Urothelium cell line (cell line): ENCODE measurements around the gene PDE9A.

Experiments used
- DNase-seq: peaks from one replicate; pipeline ENCODE4 v3.0.0; 2011; ENCODE audit warnings: low spot score, mixed read lengths
- FAIRE-seq: peaks from 2 replicates; lab custom pipeline; 2011; peaks lifted over from hg19 to GRCh38; lab: Jason Lieb, UNC

PDE9A gene

GRCh38 chr21:42766739-42767560 is 113.5 kb downstream of the PDE9A start:
- DNase-seq: no peak
- FAIRE-seq: no peak

- FAIRE-seq (no peak), DNase-seq (no peak)
Measured at GRCh38 chr21:42767561-42767835, 114.1 kb downstream of the PDE9A start.

- DNase-seq (no peak), FAIRE-seq (no peak)
Measured at GRCh38 chr21:42768324-42769121, 115.1 kb downstream of the PDE9A start.

- FAIRE-seq: peak; percentile 97
- DNase-seq: no peak
Measured at GRCh38 chr21:42769183-42769819, 115.9 kb downstream of the PDE9A start.

- no peak for DNase-seq
- FAIRE-seq: no peak
Measured at GRCh38 chr21:42769820-42770716, 116.6 kb downstream of the PDE9A start.

- DNase-seq (no peak), FAIRE-seq (no peak)
Measured at GRCh38 chr21:42770717-42771502, 117.5 kb downstream of the PDE9A start.

- DNase-seq (no peak), FAIRE-seq (no peak)
Measured at GRCh38 chr21:42771503-42771805, 118.0 kb downstream of the PDE9A start.

GRCh38 chr21:42775123-42775522 is 121.7 kb downstream of the PDE9A start:
- DNase-seq (no peak), FAIRE-seq (no peak)

- DNase-seq: no peak
- FAIRE-seq: no peak
Measured at GRCh38 chr21:42775891-42776290, 122.5 kb downstream of the PDE9A start.

- no peak for FAIRE-seq
Measured at GRCh38 chr21:42777064-42777756, 123.8 kb downstream of the PDE9A start.

GRCh38 chr21:42777757-42778344 is 124.4 kb downstream of the PDE9A start:
- FAIRE-seq (no peak), DNase-seq (no peak)

More at GRCh38 chr21:42777064-42777756, 123.8 kb downstream of the PDE9A start:
- no peak for DNase-seq

GRCh38 chr21:42779431-42779861 is 126.0 kb downstream of the PDE9A start:
- no peak for DNase-seq
- no peak for FAIRE-seq

- FAIRE-seq (no peak), DNase-seq (no peak)
Measured at GRCh38 chr21:42780617-42781016, 127.2 kb downstream of the PDE9A start.

GRCh38 chr21:42781150-42781970 is 127.9 kb downstream of the PDE9A start:
- no peak for DNase-seq

GRCh38 chr21:42781971-42782722 is 128.7 kb downstream of the PDE9A start:
- FAIRE-seq (no peak), DNase-seq (no peak)

More at GRCh38 chr21:42781150-42781970, 127.9 kb downstream of the PDE9A start:
- FAIRE-seq: no peak

- FAIRE-seq (no peak), DNase-seq (no peak)
Measured at GRCh38 chr21:42782723-42783242, 129.4 kb downstream of the PDE9A start.

- FAIRE-seq (no peak), DNase-seq (no peak)
Measured at GRCh38 chr21:42784276-42784675, 130.9 kb downstream of the PDE9A start.
